ENCODE measurements around the gene OR11H7. TPM values are rescaled to one million over a fixed set of nuclear protein-coding genes. Genes with fewer than 3 reads are reported as not detected.
"Not testable (repeated sequence)": the region's sequence is repeated elsewhere in the genome, so short reads cannot be mapped to it uniquely, and the experiment has no call there.

OR11H7 gene
- total and polyA plus RNA-seq, 11 donors = not detected

- Histone ChIP-seq H3K27ac (no peak within 1 kb of the TSS), H3K27me3 (peaks cover 0 to 5% (median 0%) of the 10 kb centered on the region in 9 donors), H3K4me3 (no peak within 1 kb of the TSS), H3K9me3 (no peaks in the 10 kb centered on the region), H3K36me3 (no peaks in the 10 kb centered on the region), H3K4me1 (no peaks in the 10 kb centered on the region)
- WGBS, 4 donors = 31 to 57% (median 35%) methylated on average over 1 of the region's 1 CpG
- no peak for ATAC-seq
- DNase-seq = no peak
- intact Hi-C loops (cut with DNase I) = no loop called here
- TF ChIP-seq CTCF (IDR thresholded peaks at IDR 0.05) (no peak), POLR2A (IDR thresholded peaks at IDR 0.05) (no peak)
Observed at GRCh38 chr14:20190596-20190995, 38.2 kb upstream of the OR11H7 start, which contains the start of gene OR11G2. TSS of gene OR11G2 (plus strand) at chr14:20190896. CDS start at chr14:20197438, 6,542 bp downstream.

GRCh38 chr14:20191396-20191795 is 37.4 kb upstream of the OR11H7 start:
- H3K4me3 ChIP-seq = no peak overlapping the region
- H3K9me3 ChIP-seq = no peaks in the 10 kb centered on the region
- ATAC-seq (no peak), DNase-seq (no peak)
- no peaks in the 10 kb centered on the region for H3K4me1 ChIP-seq
- H3K27me3 ChIP-seq = peaks cover 0 to 5% (median 0%) of the 10 kb centered on the region in 9 donors
- intact Hi-C loops (cut with DNase I) = no loop called here
- no peaks in the 10 kb centered on the region for H3K36me3 ChIP-seq
- TF ChIP-seq POLR2A (IDR thresholded peaks at IDR 0.05) = no peak
- TF ChIP-seq CTCF (IDR thresholded peaks at IDR 0.05) = no peak
- H3K27ac ChIP-seq = no peak overlapping the region
- WGBS, 4 donors = 73 to 78% (median 76%) methylated on average over 3 of the region's 3 CpGs

DNA sequence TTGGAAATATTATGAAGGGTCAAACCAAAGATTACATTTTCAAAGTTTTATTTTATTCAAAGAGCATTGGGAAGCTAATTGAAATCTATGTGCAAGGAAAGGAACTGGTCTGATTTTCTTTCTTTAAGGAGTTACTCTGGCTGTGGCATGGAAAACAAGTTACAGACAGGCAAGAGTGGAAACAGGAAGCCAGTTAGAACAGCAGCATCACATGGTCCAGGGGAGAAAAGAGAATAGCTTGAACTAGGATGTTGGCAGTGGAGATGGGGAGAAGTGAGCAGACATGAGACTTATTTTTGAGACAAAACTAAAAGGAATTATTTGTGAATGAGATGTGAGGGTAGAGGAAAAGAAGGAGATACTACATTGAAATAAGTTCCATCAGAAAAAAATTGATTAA is 34.7 kb upstream of the OR11H7 start:
- no peak for TF ChIP-seq CTCF (IDR thresholded peaks at IDR 0.05)
- no peak for TF ChIP-seq POLR2A (IDR thresholded peaks at IDR 0.05)
- ATAC-seq = no peak
- Histone ChIP-seq H3K9me3 (no peaks in the 10 kb centered on the region), H3K27me3 (peaks cover 0 to 3% (median 0%) of the 10 kb centered on the region in 9 donors), H3K4me1 (no peaks in the 10 kb centered on the region), H3K36me3 (no peaks in the 10 kb centered on the region), H3K4me3 (no peak overlapping the region), H3K27ac (no peak overlapping the region)
- intact Hi-C loops (cut with DNase I) = no loop called here
- no peak for DNase-seq

DNA sequence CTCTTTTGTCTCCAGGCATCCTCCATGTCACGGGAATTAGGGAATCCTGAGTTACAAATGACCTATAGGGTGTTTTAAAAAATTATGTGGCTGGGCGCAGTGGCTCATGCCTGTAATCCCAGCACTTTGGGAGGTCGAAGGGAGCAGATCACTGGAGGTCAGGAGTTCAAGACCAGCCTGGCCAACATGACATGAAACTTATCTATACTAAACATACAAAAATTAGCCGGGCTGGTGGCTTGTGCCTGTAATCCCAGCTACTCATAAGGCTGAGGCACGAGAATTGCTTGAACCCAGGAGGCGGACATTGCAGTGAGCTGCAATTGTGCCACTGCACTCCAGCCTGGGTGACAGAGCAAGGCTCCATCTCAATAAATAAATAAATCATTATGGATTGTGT is 33.6 kb upstream of the OR11H7 start:
- WGBS, 4 donors = 59 to 64% (median 61%) methylated on average over 6 of the region's 6 CpGs
- ATAC-seq; H3K27ac ChIP-seq; H3K9me3 ChIP-seq; H3K27me3 ChIP-seq; H3K4me1 ChIP-seq; H3K4me3 ChIP-seq; H3K36me3 ChIP-seq; intact Hi-C loops (cut with DNase I); DNase-seq: not testable (repeated sequence)

DNA sequence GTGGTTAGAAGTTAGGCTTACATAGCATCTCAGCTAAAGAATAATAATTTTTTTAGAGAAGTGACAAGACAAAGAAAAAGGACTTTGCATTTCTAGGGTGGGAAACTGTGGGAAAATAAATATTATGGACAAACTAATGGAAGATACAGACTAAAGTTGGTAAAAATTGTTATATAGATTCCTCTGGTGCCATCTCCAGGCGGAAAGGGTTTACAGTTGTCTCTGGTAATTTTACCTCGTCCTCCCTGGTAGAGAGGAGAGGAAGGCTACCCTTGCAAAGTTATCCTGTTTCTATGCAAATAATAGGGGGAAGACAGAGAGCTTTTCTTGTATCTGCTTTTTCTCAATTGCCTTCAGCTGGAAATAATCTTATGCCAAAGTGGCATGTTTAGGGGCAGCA is 32.9 kb upstream of the OR11H7 start:
- intact Hi-C loops (cut with DNase I) = no loop called here

More for the DNA sequence above, 32.9 kb upstream of the OR11H7 start:
- DNase-seq (no peak), ATAC-seq (no peak)
- no peak overlapping the region for H3K27ac ChIP-seq
- H3K27me3 ChIP-seq = peaks cover 0 to 5% (median 0%) of the 10 kb centered on the region in 9 donors
- no peak for TF ChIP-seq POLR2A (IDR thresholded peaks at IDR 0.05)
- TF ChIP-seq CTCF (IDR thresholded peaks at IDR 0.05) = no peak
- no peaks in the 10 kb centered on the region for H3K9me3 ChIP-seq
- H3K4me3 ChIP-seq = no peak overlapping the region
- WGBS, 4 donors = 19 to 45% (median 29%) methylated on average over 2 of the region's 2 CpGs
- H3K36me3 ChIP-seq = no peaks in the 10 kb centered on the region
- H3K4me1 ChIP-seq = no peaks in the 10 kb centered on the region
